HEK293 (cell line): ENCODE results near the gene SCART1.
"Not testable (repeated sequence)": the region's sequence is repeated elsewhere in the genome, so short reads cannot be mapped to it uniquely, and the experiment has no call there.

Experiments
- PBX3 ChIP-seq: sonication (generic); formaldehyde crosslinking; IDR thresholded peaks from 2 replicates; pipeline ENCODE4 v1.8.1; 2022; ENCODE audit warnings: mild to moderate bottlenecking, moderate library complexity, missing genetic modification reagents
- ZNF16 ChIP-seq: fragments of 450-650 bp; formaldehyde crosslinking; IDR thresholded peaks from 2 replicates; pipeline ENCODE4 v1.5.1; 2016; ENCODE audit warnings: low read depth, missing biosample characterization, missing genetic modification characterization
- ZNF274 ChIP-seq, 2 experiments: fragments of 200-500 bp in 1 of 2; fragments of 450-650 bp in 1 of 2; sonication (Bioruptor generic) in 1 of 2; formaldehyde crosslinking in 1 of 2; IDR thresholded peaks; 2 replicates each; pipeline versions ENCODE4 v1.5.1 to v1.6.1; 2014 to 2016; ENCODE audit warnings: borderline replicate concordance in 1 of 2, inconsistent platforms in 1 of 2, low read length in 1 of 2, missing biosample characterization in 1 of 2, missing genetic modification characterization in 1 of 2
- ZNF311 ChIP-seq: fragments of 450-650 bp; formaldehyde crosslinking; IDR thresholded peaks from 2 replicates; pipeline ENCODE4 v1.5.1; 2017; ENCODE audit warnings: missing biosample characterization, missing genetic modification characterization, borderline replicate concordance
- ZNF777 ChIP-seq: fragments of 450-650 bp; formaldehyde crosslinking; IDR thresholded peaks from 2 replicates; pipeline ENCODE4 v1.5.1; 2017; ENCODE audit warnings: missing biosample characterization, missing genetic modification characterization, borderline replicate concordance
- TF ChIP-seq, protein P1 (sequence below): fragments of 450-650 bp; formaldehyde crosslinking; IDR thresholded peaks from 2 replicates; pipeline ENCODE4 v1.5.1; 2016; ENCODE audit warnings: missing biosample characterization, missing genetic modification characterization
- TF ChIP-seq, protein P2 (sequence below): fragments of 450-650 bp; formaldehyde crosslinking; IDR thresholded peaks from 2 replicates; pipeline ENCODE4 v1.5.1; 2016; ENCODE audit warnings: missing biosample characterization, missing genetic modification characterization

GRCh38 chr10:133424601-133425000 is 29.1 kb upstream of the SCART1 start, which contains the start of gene SPRN:
- TF ChIP-seq ZNF777 (tag by site-specific recombination); PBX3 (CRISPR knock-in tag); ZNF311; ZNF274 (IDR thresholded peaks at IDR 0.05; ENCODE audit: low read length); ZNF274 (tag by site-specific recombination; IDR thresholded peaks at IDR 0.05; ENCODE audit: borderline replicate concordance); ZNF16 (tag by site-specific recombination): not testable (repeated sequence)
- TF ChIP-seq, protein P1, sequence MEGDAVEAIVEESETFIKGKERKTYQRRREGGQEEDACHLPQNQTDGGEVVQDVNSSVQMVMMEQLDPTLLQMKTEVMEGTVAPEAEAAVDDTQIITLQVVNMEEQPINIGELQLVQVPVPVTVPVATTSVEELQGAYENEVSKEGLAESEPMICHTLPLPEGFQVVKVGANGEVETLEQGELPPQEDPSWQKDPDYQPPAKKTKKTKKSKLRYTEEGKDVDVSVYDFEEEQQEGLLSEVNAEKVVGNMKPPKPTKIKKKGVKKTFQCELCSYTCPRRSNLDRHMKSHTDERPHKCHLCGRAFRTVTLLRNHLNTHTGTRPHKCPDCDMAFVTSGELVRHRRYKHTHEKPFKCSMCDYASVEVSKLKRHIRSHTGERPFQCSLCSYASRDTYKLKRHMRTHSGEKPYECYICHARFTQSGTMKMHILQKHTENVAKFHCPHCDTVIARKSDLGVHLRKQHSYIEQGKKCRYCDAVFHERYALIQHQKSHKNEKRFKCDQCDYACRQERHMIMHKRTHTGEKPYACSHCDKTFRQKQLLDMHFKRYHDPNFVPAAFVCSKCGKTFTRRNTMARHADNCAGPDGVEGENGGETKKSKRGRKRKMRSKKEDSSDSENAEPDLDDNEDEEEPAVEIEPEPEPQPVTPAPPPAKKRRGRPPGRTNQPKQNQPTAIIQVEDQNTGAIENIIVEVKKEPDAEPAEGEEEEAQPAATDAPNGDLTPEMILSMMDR (tag by site-specific recombination), result not testable (repeated sequence)
- TF ChIP-seq, protein P2, sequence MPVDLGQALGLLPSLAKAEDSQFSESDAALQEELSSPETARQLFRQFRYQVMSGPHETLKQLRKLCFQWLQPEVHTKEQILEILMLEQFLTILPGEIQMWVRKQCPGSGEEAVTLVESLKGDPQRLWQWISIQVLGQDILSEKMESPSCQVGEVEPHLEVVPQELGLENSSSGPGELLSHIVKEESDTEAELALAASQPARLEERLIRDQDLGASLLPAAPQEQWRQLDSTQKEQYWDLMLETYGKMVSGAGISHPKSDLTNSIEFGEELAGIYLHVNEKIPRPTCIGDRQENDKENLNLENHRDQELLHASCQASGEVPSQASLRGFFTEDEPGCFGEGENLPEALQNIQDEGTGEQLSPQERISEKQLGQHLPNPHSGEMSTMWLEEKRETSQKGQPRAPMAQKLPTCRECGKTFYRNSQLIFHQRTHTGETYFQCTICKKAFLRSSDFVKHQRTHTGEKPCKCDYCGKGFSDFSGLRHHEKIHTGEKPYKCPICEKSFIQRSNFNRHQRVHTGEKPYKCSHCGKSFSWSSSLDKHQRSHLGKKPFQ (tag by site-specific recombination), result not testable (repeated sequence)
